GM18909 (cell line): Measurements from ENCODE around the gene MALAT1.

Source experiments
- ATAC-seq: cut with Tn5 transposase; IDR thresholded peaks from one replicate; pipeline ENCODE4 v1.9.1; 2021; ENCODE audit warnings: mild to moderate bottlenecking; ENCODE audit not compliant: unreplicated experiment, poor library complexity

Gene MALAT1

DNA sequence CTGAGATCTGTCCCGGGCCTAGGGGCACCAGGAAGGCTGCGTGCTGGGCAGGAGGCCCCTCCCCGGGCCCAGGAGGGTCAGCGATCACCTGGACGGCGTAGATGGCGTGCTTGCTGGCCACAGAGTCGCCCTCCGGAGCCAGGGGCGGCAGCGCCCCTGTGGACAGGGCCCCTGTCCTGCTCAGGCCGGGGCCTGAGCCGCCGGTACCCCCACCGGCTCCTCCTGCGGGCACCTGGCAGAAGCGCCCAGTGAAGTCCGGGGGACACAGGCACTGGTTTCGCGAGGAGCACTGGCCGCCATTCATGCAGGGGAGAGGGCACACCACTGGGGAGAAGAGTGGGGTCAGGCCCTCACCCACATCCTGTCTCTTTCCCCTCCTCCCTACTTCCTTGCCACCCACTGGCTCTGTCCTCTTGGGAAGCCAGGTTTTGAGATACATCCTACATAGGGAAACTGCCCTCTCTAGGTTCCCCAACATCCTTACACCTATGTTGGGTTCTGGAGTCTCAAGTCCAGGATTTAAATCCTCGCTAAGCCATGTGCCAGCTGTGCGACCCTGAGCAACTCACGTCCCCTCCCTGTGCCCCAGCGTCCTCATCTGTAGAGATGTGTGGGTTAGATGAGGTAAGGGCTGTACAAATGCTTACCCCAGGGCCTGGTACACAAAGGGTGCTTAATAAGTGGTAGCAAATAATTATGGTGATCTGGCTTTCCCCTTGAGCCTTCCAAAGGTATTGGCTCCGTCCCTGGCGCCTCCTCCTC is 55.4 kb downstream of the MALAT1 start:
- ATAC-seq: no peak

DNA sequence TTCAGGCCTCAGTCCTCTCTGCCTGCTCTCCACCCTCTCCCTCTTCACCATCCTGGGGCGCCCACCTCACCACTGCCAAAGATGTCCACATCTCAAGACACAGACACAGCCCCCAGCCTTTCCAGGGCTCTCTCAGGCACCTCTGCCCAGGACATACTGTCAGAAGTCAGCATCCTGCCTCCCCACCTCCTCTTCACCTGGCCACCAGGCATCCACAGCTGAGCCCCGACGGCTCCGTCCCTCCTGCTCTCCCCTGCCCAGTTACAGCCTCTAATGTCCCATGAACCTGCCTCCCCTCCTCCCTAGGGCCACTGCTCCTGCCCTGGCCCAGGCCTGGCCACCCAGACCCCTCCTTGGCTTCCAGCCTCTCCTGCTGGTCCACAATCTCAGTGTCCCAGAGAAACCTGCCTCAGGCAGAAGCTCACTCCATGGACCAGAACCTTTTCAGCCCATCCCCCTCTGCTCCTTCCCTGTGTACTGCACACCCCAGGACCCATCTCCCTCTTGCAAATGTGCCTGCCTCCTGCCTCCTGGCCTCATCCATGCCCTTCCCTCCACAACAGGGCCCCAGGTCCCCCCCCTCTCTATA is 56.1 kb downstream of the MALAT1 start:
- ATAC-seq: no peak

DNA sequence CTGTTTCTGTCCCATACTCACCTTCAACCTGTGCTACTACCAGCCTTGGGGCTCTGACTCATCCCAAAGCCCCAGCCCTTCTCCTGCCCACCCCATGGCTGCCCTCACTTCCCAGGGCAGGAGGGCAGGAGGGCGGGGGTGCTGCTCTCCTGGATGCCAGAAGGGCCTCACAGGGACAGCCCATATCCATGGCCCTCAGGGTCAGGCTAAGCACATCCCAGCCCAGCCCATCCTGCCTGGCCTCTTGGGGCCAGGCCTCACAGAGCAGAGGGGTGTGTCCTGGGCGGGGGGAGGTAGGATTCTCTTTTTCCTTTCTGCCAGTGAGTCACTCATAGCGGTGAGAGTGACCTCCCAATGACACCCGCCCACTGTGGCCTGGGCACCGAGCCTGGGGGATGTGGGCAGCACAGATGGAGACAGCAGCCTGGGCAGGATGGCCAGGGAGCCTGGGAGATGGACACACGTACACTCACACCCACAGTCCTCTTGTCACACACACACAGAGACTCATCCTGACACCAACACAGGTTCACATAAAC is 56.9 kb downstream of the MALAT1 start:
- no peak for ATAC-seq
